Uterus (tissue), 4 donors: Measurements from ENCODE around the gene CDKAL1. TPM values are rescaled to one million over a fixed set of nuclear protein-coding genes. Genes with fewer than 3 reads are reported as not detected.

Source experiments
- DNase-seq, 2 donors: peaks; one replicate each; pipeline ENCODE4 v3.0.0-alpha.2; 2019 to 2020
- H3K27ac ChIP-seq, 2 donors: fragments of 200-600 bp; sonication (generic); 1 replicate in 1 of 2; 2 replicates in 1 of 2; pipeline ENCODE4 v1.5.1; 2016 to 2018
- H3K27me3 ChIP-seq, 2 donors: fragments of 200-600 bp; sonication (generic); one replicate each; pipeline ENCODE4 v1.5.1; 2018 to 2019; ENCODE audit warnings: control low read depth in 1 of 2
- H3K36me3 ChIP-seq, 2 donors: fragments of 200-600 bp; sonication (generic); one replicate each; pipeline ENCODE4 v1.5.1; 2019; ENCODE audit warnings: control low read depth in 1 of 2
- H3K4me1 ChIP-seq, 2 donors: fragments of 200-600 bp; sonication (generic); one replicate each; pipeline ENCODE4 v1.5.1; 2018 to 2019; ENCODE audit warnings: control low read depth in 1 of 2
- H3K4me3 ChIP-seq, 2 donors: fragments of 200-600 bp; sonication (generic); 1 replicate in 1 of 2; 2 replicates in 1 of 2; pipeline ENCODE4 v1.5.1; 2018 to 2019; ENCODE audit warnings: mild to moderate bottlenecking in 1 of 2
- H3K9me3 ChIP-seq, 2 donors: fragments of 200-600 bp; sonication (generic); one replicate each; pipeline ENCODE4 v1.5.1; 2019; ENCODE audit warnings: control low read depth in 1 of 2
- POLR2A ChIP-seq, 2 donors: fragments of 450-650 bp; IDR thresholded peaks; one replicate each; pipeline ENCODE4 v1.6.1; 2016; ENCODE audit warnings: antibody characterized with exemption in 2 of 2, mild to moderate bottlenecking in 1 of 2, moderate library complexity in 1 of 2
- intact Hi-C: fragments of 100-400 bp; cut with DNase I; formaldehyde crosslinking; loops from one replicate; pipeline ENCODE4 v1.15.1; 2023; ENCODE audit warnings: low total_unique reads
- total RNA-seq, 4 donors: library from RNA; depleted of rRNA in 3 of 4; stranded (reverse); fragments of >200 nt in 3 of 4; gene quantifications; one replicate each; pipeline versions ENCODE4 v1.1.0 to v1.2.4, GENCODE V29; 2014 to 2023
- TF ChIP-seq, protein P1 (sequence below), 4 experiments: fragments of 200-600 bp in 2 of 4; fragments of 450-650 bp in 2 of 4; sonication (generic) in 2 of 4; IDR thresholded peaks; one replicate each; pipeline ENCODE4 v1.5.1; 2016 to 2019; ENCODE audit warnings: antibody characterized with exemption in 4 of 4, mild to moderate bottlenecking in 2 of 4, moderate library complexity in 1 of 4
- donor health status: DM: yes; HTN: yes; CAD: no.

CDKAL1 gene
- total RNA-seq, 4 donors from 2014 or later: 5.0 to 51.7 (median 18.9) TPM

DNA sequence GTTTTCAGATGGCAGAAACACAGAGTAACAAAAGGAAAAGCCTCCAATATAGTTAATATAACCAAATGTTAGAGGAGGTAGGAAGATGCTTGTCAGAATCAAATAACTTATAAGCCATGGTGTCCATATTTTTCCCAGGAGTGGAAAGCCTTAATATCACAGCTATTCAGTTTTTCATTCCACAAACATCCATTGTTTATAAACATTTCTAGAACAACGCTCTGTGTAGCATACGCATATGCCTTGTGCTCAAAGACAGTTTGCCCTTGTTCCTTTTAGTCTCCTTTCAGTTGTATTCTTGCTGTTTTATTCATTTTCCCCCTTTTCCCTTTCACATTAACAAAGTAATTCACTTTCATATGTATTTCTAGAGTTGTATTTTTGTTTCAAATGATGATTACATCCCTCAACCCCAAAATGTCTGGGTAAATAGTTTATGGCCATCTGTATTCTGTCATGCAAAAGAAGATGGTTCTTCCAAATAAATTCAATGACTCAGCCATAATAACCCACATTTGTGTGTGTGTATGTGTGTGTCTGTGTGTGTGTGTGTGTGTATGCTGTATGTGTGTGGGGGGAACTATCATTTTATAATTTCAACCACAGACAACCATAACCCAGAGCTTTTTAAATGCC, 603.6 kb downstream of the CDKAL1 start:
- intact Hi-C loops: no loop called here
- H3K4me1 ChIP-seq: peaks cover 0 to 8% of the 10 kb centered on the region in 2 donors
- no peak for DNase-seq

DNA sequence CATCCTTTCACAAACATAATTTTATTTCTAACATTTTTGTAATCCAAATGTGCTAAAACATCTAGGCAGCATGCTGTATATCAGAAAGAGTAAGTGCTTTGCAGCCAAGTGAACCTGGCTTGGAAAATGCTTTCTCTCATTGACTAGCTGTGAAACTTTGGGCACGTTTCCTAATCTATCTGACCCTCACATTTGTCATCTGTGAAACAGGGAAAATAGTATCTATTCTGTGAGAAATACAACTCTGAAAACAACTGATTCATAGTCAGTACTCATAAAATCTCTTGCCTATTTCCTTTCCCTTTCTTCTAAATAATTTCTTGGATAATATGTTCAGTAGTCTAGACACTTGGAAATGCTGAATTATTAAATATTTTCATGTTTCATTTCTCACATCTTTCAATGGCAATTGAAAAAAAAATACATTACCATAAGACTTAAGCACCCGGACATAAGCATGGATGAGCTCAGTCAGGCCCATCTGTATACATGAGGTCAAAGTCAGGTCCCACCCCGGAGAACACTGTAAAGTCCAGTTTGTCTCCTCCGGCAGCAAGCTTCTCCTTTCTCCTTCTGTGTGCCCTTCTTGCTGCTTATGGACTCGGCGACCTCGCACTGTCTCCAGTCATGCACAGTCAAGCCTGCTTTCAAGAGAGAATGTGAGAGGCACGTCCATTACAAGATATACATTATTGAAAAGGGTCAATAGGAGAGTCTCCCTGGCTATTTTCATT, 604.2 kb downstream of the CDKAL1 start:
- H3K36me3 ChIP-seq: no peaks in the 10 kb centered on the region
- H3K9me3 ChIP-seq: no peaks in the 10 kb centered on the region
- no peak overlapping the region for H3K4me3 ChIP-seq
- TF ChIP-seq, protein P1, sequence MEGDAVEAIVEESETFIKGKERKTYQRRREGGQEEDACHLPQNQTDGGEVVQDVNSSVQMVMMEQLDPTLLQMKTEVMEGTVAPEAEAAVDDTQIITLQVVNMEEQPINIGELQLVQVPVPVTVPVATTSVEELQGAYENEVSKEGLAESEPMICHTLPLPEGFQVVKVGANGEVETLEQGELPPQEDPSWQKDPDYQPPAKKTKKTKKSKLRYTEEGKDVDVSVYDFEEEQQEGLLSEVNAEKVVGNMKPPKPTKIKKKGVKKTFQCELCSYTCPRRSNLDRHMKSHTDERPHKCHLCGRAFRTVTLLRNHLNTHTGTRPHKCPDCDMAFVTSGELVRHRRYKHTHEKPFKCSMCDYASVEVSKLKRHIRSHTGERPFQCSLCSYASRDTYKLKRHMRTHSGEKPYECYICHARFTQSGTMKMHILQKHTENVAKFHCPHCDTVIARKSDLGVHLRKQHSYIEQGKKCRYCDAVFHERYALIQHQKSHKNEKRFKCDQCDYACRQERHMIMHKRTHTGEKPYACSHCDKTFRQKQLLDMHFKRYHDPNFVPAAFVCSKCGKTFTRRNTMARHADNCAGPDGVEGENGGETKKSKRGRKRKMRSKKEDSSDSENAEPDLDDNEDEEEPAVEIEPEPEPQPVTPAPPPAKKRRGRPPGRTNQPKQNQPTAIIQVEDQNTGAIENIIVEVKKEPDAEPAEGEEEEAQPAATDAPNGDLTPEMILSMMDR (IDR thresholded peaks at IDR 0.05): no peak
- no peak for TF ChIP-seq POLR2A (IDR thresholded peaks at IDR 0.05)
- DNase-seq: peak in 1 of 2 donors; percentile 31
- peak overlapping the region; percentile 35 to 45 for H3K27ac ChIP-seq
- no peaks in the 10 kb centered on the region for H3K27me3 ChIP-seq
- intact Hi-C loops: no loop called here
- peaks cover 0 to 12% of the 10 kb centered on the region in 2 donors for H3K4me1 ChIP-seq

More for the DNA sequence above, 603.6 kb downstream of the CDKAL1 start:
- TF ChIP-seq POLR2A (IDR thresholded peaks at IDR 0.05): no peak
- TF ChIP-seq, protein P1 (IDR thresholded peaks at IDR 0.05): no peak
- Histone ChIP-seq H3K9me3 (no peaks in the 10 kb centered on the region), H3K4me3 (no peak overlapping the region), H3K27ac (peak overlapping the region; percentile 8 to 45), H3K27me3 (no peaks in the 10 kb centered on the region), H3K36me3 (no peaks in the 10 kb centered on the region)

DNA sequence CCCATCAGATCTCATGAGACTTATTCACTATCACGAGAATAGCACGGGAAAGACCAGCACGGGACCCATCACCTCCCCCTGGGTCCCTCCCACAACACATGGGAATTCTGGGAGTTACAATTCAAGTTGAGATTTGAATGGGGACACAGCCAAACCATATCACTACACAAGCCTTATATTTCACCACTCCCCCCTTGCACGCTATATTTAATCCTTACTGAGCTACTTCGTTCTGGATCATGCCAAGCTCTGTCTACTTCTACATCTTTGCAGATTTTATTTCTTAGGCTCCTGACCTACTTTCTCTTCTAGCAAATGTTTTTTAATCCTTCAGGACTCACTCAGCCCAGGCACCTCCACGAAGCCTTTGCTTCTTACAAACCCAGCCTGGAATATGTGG, 606.7 kb downstream of the CDKAL1 start:
- H3K4me3 ChIP-seq: no peak overlapping the region
- peaks cover 0 to 13% of the 10 kb centered on the region in 2 donors for H3K4me1 ChIP-seq
- no peak overlapping the region for H3K27ac ChIP-seq
- TF ChIP-seq, protein P1 (IDR thresholded peaks at IDR 0.05): no peak
- TF ChIP-seq POLR2A (IDR thresholded peaks at IDR 0.05): no peak
- no peaks in the 10 kb centered on the region for H3K27me3 ChIP-seq
- intact Hi-C loops: no loop called here
- H3K36me3 ChIP-seq: no peaks in the 10 kb centered on the region
- no peaks in the 10 kb centered on the region for H3K9me3 ChIP-seq
- DNase-seq: no peak

DNA sequence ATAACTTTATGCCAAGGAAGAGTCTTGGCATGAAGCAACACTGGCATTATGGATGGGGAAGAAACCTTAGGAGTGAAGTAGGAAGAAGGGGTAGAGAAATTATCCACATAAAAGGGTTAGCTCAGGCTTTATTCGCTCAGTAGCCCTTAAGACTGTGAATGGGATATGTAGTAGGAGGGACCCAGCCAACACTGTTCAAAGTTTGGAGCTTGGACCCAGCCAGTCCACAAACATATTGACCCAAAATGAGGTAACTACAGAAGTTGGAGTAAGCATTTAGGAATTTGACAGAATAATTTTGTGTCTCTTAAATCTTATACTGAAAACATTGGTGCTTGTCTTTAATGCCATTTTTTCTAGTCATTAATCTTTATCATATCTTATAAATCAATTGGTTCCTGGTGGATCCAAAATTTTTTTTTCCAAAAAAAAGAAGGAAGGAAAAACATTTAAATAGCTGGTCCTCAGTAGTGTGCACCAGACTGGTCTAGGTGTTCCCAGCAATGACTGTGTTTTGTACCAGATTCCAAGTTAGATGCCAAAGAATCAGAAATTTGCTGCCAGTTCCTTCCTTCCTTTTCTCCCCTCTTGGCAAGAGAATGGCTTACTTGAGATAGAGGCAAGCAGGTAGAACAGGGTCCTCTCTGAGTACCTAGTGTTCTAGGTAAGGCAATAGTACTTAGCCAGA, 607.5 kb downstream of the CDKAL1 start:
- TF ChIP-seq POLR2A (IDR thresholded peaks at IDR 0.05): no peak
- TF ChIP-seq, protein P1 (IDR thresholded peaks at IDR 0.05): no peak
- peaks cover 0 to 13% of the 10 kb centered on the region in 2 donors for H3K4me1 ChIP-seq

DNA sequence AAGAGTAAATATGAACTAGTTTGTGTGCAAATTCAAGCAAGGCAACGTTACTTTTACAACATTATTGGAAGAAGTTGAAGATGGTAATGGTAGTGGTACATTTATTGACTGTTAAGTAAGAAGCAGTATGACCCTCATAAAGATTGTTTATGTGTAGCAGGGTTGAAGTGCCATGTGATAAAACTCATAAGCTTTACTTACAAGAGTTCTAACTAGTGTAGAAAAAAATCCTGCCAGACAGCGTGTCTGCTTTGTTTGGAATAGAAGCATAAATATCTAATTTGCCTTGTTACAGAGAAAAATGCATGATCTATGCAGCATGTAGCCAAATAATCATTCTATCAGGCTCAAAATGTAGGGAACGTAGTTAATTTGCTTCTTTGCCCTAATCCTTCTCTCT, 608.5 kb downstream of the CDKAL1 start:
- intact Hi-C loops: no loop called here
- Histone ChIP-seq H3K27ac (no peak overlapping the region), H3K27me3 (no peaks in the 10 kb centered on the region), H3K4me1 (peaks cover 0 to 13% of the 10 kb centered on the region in 2 donors), H3K36me3 (no peaks in the 10 kb centered on the region), H3K4me3 (no peak overlapping the region), H3K9me3 (no peaks in the 10 kb centered on the region)
- TF ChIP-seq, protein P1 (IDR thresholded peaks at IDR 0.05): no peak
- TF ChIP-seq POLR2A (IDR thresholded peaks at IDR 0.05): no peak
- DNase-seq: no peak

More for the DNA sequence above, 607.5 kb downstream of the CDKAL1 start:
- intact Hi-C loops: no loop called here
- no peak for DNase-seq
- H3K27me3 ChIP-seq: no peaks in the 10 kb centered on the region
- no peaks in the 10 kb centered on the region for H3K9me3 ChIP-seq
- H3K27ac ChIP-seq: no peak overlapping the region
- H3K4me3 ChIP-seq: no peak overlapping the region
- H3K36me3 ChIP-seq: no peaks in the 10 kb centered on the region
